HG03460 (cell line): ENCODE data around the gene BBS2.

Experiments
- ATAC-seq: cut with Tn5 transposase; IDR thresholded peaks from one replicate; pipeline ENCODE4 v1.9.1; 2021; ENCODE audit not compliant: unreplicated experiment

Gene BBS2

GRCh38 chr16:56436258-56436657, 83.6 kb downstream of the BBS2 start:
- no peak for ATAC-seq
